Activated CD8-positive, alpha-beta memory T cell treated with anti-CD3 and anti-CD28 coated beads for 1 hour (primary cell): ENCODE measurements around the gene NYAP1.

Experiments used
- DNase-seq, 2 donors: peaks; one replicate each; pipeline ENCODE4 v3.0.0-alpha.2; 2020; ENCODE audit warnings: low read depth in 1 of 2; ENCODE audit errors: extremely low read depth in 1 of 2

NYAP1 gene

DNA sequence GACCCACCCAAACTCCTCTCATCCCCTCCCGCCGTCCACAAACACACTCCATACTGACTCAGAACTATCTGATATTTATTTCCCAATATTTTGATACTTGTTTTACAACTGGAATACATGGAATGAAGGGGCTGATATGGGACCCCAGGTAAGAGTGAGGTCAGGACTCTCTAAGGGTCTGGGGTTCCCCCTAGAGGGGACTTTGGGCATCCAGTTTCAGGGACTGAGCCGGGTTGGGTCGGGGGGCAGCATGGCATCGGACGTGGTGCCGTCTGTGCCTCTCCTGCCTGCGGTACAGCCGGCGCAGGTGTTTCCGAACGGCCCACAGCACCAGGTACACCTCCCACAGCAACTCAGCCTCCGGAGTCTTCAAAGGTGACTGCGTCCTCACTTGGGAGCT, 27.2 kb upstream of the NYAP1 start:
- no peak for DNase-seq

- no peak for DNase-seq
These were observed 26.7 kb upstream of the NYAP1 start for GRCh38 chr7:100457033-100457432.

- DNase-seq, result no peak
These were observed 19.5 kb upstream of the NYAP1 start, which contains the start of gene SPACDR for GRCh38 chr7:100464210-100464660. TSS of gene SPACDR (minus strand) at chr7:100464260. CDS start at chr7:100464025, 235 bp downstream.

- no peak for DNase-seq
These were observed 18.9 kb upstream of the NYAP1 start for GRCh38 chr7:100464791-100465190.

DNA sequence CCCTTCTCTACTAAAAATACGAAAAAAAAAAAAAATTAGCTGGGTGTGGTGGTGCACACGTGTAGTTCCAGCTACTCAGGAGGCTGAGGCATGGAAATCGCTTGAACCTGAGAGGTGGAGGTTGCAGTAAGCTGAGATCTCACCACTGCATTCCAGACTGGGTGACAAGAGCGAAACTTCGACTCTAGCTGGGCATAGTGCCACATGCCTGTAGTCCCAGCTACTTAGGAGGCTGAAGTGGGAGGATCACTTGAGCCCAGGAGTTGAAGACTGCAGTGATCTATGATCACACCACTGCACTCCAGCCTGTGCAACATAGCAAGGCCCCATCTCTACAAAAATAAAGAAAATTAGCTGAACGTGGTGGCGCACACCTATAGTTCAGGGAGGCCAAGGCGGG, 18.4 kb upstream of the NYAP1 start:
- no peak for DNase-seq

- no peak for DNase-seq
These were observed 17.9 kb upstream of the NYAP1 start for GRCh38 chr7:100465702-100466311.

GRCh38 chr7:100466653-100467605, 16.8 kb upstream of the NYAP1 start:
- no peak for DNase-seq

DNA sequence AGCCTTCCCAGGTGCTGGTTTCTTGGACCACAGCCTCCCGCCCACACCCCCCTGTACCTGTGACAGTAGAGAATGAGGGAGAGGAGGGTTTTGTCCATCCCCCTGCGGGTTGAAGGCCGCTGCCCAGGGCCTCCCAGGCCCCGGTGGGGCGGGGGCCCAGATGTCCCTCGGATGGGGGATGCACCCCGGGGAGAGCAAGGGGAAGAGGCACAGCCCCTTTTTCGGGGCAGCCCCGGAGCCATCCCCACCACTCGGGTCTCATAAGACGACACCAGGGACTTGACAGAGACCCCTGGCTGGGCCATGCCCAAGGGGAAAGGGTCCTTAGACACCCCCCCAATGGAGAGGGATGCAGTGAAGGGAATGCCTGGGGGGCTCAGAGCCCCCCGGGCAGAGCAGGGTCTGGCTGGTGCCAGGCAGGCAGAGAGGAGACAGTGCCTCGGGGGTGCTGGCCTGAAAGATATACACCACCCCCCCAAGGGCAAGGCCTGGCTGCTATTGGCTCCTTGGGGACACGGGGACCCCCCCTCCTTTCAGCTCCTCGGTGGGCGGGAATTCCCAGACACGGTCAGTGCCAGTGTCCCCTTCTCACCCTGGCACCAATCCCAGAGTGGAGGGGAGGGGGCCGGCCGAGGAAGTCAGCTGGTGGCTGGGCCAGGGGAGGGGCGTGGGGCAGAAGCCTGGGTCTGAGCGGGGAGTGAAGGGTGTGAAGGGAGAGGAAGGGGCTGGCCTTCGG, 15.9 kb upstream of the NYAP1 start:
- DNase-seq, result no peak

DNA sequence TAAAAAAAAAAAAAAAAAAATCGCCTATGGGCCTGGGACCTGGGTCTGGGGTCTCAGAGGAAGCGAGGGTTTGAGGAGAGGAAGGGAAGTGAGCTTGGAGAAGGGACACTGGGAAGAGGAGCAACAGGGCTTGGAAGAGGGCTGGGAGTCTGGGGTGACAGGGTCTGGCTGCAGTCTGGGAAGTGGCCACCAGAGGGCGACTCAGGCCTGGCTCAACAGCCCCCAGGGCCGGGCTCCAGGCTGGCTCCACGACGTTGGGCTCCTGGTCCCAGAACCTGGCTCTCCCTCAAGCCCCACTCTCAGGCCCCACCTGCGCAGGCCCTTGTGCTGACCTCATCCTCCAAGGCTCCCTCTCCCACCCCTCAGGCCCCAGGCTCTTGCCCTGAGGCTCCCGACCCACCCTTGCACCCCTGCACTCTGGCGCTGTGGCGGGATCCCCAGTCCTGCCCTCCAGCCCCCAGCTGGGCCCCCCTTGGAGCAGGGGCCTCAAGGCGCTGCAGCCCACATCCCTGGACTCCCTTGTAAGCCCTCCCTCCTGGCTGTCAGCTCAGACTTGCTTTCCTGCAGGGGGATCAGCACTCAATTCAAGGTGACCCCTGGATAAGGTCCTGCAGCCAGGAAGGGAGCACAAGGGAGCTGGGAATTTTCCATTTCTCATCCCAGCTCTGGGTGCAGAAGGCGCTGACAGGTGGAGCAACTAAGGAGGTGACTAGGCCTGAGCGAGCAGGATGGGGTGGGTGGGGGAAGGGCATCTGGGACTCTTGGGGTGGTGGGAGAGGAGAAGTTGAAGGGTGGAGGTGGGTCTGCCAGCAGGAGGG, 14.3 kb upstream of the NYAP1 start:
- DNase-seq, result peak; percentile 54 to 81

- no peak for DNase-seq
These were observed 12.7 kb upstream of the NYAP1 start for GRCh38 chr7:100471021-100471420.

DNA sequence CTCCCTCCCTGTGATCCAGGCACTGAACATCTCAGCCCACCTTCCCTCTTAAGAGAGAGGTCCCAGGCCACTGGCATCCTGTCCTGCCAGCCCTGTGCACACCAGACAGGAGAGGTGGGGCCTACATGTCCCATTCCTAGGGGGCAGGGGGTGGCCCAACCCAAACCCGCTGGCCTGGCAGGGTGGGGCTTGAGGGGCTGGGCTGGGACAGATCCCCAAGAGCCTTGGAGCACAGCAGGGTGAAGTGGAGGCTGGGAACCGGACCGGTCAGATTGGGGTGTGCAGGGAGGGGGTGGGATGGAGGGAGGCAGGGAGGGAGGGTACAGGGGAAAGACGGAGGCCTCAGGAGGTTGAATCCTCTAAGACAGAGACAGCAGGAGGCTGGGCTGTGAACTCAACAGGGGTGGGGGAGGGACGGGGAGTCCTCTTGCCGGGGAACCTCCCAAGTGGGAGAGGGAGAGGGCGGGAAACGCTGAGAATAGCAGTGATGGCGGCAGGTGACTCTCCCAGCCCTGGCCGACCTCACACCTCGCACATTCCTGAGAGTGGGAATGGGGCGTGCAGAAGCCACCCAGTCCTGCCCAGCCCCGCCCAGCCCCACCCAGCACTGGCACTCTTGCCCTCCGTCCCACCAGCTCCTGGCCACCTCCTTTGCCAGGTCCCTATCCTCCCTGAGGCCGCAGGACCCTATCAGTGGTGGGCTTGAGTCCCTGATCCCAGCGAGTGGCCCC, 11.4 kb upstream of the NYAP1 start:
- no peak for DNase-seq

- DNase-seq, result no peak
These were observed 10.8 kb upstream of the NYAP1 start for GRCh38 chr7:100472854-100473499.

DNA sequence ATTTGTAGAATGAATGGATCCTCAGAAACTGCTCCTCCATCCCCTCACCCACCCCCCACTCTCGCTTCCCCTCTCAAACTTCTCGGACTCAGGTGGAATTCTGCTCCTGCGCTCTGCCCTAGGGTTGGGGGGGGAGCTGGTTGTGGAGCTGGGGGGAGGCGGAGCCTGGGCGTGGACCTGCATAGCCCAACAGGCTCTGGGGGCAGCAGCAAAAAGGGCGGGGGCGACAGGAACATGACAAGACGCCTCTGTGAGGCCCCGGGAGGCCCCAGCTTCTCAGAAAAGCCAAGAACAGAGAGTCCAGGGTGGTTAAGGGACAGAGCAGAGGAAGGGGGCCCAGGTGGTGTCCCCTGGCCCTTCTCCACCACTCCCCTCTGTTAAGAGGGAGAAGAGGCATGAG, 8.2 kb upstream of the NYAP1 start:
- DNase-seq, result no peak

DNA sequence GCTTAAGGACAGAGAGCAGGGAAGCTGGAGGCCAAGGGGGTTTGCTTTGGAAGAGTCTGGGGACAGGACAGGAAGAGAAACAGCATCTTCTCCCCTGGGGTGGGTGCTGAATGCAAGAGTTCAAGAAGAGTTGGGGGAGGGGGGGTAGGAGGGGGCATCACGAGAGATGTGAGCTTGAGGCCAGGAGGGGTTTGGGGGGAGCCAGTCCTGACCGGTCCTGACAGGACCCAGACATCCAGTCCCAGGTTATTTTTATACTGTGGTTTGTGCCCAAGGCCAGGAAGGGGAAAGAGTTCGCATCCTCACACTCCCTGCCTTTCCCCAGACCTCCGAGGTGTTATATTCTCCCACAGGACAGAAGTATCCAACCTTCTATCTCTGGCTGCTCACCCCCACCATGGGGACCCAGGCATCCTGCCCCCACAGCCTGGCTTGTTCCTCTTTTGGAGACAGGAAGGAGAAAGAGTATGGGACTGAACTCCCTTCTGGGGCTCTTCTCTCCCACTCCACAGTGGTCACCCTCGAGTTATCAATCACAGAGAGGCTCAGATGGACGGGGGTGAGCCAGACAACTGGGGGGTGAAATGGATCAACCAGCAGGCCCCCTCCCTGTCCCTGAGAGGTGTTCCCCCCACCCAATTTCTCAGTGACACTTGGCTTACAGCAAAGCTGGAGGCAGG, 7.5 kb upstream of the NYAP1 start:
- DNase-seq, result no peak

GRCh38 chr7:100476903-100477870, 6.5 kb upstream of the NYAP1 start:
- DNase-seq, result peak in 1 of 2 donors; percentile 25

- DNase-seq, result no peak
These were observed 5.9 kb upstream of the NYAP1 start for GRCh38 chr7:100477871-100478267.

DNA sequence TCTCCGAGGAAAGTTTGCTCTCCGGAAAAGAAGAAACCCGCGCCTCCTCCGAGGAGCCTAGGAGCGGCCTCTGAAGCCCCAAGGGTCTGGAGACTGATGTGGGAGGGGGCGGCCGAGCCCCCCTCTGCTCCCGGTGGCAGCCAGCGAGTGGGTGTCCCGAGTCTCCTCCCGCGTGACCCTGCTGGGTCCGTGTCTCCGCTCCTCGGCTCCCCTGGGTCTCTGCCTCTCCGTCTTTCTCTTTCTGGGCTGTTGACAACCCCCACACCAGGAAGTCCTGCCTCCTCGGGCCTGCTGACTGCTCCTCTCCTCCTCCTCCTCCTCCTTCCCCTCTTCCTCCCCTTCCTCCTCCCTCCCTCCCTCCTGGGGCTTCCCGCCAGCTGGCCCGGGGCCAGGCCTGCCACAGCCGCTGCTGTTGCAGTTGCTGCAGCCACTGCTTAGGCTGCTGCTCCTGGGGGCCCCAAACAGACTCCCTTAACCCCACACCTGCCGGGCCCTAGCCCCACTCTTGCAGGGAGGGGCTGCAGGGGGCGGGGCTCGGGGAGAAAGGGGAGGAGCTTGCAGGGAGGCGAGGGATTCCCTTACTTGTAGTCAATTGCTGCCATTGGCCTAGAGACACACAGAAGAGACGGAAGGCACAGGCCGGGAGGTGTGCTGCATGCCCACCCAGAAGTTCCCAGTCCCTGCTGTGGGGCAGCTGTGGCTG, 4.6 kb upstream of the NYAP1 start, which contains the start of gene TSC22D4:
Gene TSC22D4, minus strand, starts transcription at position 257 of the 703 bp plus-strand sequence. CDS start 1,176 bp downstream, outside the sequence.
- DNase-seq, result peak; percentile 75 to 79
